ENCODE measurements around the gene RTP3.
A peak's percentile ranks its signal among the peaks of the same experiment; 100 is the strongest.
"Not testable (repeated sequence)": the region's sequence is repeated elsewhere in the genome, so short reads cannot be mapped to it uniquely, and the experiment has no call there.

Gene RTP3

DNA sequence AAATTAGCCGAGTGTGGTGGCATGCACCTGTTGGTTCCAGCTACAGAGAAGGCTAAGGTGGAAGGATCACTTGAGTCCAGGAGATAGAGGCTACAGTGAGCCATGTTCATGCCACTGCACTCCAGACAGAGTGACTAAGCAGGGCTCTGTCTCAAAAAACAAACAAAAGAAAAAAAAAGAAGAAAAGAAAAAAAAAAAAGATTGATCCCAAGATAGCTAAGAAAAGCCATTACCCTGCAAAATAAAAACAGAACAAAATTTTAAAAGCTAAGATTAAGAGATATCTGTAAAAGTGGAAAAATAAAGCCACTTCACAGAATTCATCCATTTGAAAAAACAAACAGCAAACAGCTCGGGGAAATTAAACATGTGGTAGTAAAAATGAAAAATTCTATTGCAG, 44.6 kb downstream of the RTP3 start:
- no peak overlapping the region for H3K27ac ChIP-seq
- peak; percentile 13 for DNase-seq
- H3K36me3 ChIP-seq (replicated peaks), result no peaks in the 10 kb centered on the region
- no peak overlapping the region for H3K4me3 ChIP-seq (ENCODE audit: low read depth, low read length)
- no peaks in the 10 kb centered on the region for H3K27me3 ChIP-seq (replicated peaks)
- in situ Hi-C loops (cut with HindIII; ENCODE audit: low pct_ligation_motif_present, low sequenced_read_pairs), result no loop called here
- TF ChIP-seq, protein P1, sequence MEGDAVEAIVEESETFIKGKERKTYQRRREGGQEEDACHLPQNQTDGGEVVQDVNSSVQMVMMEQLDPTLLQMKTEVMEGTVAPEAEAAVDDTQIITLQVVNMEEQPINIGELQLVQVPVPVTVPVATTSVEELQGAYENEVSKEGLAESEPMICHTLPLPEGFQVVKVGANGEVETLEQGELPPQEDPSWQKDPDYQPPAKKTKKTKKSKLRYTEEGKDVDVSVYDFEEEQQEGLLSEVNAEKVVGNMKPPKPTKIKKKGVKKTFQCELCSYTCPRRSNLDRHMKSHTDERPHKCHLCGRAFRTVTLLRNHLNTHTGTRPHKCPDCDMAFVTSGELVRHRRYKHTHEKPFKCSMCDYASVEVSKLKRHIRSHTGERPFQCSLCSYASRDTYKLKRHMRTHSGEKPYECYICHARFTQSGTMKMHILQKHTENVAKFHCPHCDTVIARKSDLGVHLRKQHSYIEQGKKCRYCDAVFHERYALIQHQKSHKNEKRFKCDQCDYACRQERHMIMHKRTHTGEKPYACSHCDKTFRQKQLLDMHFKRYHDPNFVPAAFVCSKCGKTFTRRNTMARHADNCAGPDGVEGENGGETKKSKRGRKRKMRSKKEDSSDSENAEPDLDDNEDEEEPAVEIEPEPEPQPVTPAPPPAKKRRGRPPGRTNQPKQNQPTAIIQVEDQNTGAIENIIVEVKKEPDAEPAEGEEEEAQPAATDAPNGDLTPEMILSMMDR (IDR thresholded peaks at IDR 0.05; ENCODE audit: low read depth, low read length, missing control alignments), result no peak

DNA sequence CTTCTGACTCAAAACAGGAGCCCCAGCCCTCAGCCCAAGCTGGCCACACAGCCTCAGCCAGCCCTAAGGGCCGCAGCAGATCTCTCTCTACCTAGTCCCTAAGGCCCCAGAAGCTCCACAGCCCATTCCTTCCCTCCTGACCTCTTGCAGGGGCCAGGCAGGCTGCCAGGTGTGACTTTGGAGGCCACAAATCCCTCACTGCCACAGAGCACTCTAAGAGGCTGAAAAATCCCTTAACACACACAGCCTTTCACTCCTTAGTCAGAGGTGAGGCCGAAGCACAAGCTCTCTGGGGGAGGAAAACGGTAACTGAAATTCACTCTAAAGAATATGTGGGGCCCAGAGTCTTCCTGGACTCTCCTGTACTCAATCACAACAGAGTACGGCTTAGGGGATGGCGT, 45.0 kb downstream of the RTP3 start:
- no peak overlapping the region for H3K27ac ChIP-seq
- no peaks in the 10 kb centered on the region for H3K36me3 ChIP-seq (replicated peaks)

DNA sequence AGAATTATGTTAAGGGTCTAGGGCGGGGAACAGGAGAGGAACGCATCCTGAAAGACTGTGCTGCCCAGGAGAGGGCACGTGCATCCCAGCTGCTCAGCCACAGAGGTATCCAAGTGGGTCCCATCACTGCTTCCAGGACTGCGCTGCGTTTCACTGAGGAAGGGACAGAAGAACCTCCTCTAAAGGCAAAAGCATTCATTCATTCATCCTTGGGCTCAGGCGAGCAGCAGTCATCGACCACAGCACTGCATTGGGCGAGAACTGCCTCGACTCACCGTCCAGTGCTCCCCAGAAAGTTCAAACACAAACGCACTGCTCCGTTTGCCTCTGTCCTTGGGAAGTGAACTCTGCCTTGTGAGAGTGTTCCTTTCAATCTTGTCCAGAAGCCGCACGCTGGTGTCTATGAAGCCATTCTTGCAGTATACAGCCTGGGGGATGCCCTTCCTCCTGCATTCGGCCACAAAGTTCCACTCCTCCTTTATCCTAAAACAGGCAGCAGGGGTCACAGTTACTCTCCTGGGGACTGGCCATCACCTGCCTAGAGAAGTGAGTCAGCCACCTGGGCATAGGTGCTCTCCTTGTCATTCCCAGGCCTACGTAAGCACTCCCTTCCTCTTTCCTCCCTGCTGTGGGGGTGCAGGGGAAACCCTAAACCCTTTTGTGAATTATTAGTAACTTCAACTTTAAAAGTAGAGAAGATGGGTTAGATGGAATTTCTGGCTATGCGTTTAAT, 47.2 kb downstream of the RTP3 start:
- Histone ChIP-seq H3K27me3 (replicated peaks) (no peaks in the 10 kb centered on the region), H3K27ac (no peak overlapping the region), H3K4me3 (ENCODE audit: low read depth, low read length) (no peak overlapping the region), H3K36me3 (replicated peaks) (no peaks in the 10 kb centered on the region)
- no peak for DNase-seq
- in situ Hi-C loops (cut with HindIII; ENCODE audit: low pct_ligation_motif_present, low sequenced_read_pairs), result no loop called here
- TF ChIP-seq, protein P1 (IDR thresholded peaks at IDR 0.05; ENCODE audit: low read depth, low read length, missing control alignments), result no peak

More for the DNA sequence above, 45.0 kb downstream of the RTP3 start:
- no peak for DNase-seq
- in situ Hi-C loops (cut with HindIII; ENCODE audit: low pct_ligation_motif_present, low sequenced_read_pairs), result no loop called here
- no peaks in the 10 kb centered on the region for H3K27me3 ChIP-seq (replicated peaks)
- H3K4me3 ChIP-seq (ENCODE audit: low read depth, low read length), result no peak overlapping the region
- TF ChIP-seq, protein P1 (IDR thresholded peaks at IDR 0.05; ENCODE audit: low read depth, low read length, missing control alignments), result no peak

DNA sequence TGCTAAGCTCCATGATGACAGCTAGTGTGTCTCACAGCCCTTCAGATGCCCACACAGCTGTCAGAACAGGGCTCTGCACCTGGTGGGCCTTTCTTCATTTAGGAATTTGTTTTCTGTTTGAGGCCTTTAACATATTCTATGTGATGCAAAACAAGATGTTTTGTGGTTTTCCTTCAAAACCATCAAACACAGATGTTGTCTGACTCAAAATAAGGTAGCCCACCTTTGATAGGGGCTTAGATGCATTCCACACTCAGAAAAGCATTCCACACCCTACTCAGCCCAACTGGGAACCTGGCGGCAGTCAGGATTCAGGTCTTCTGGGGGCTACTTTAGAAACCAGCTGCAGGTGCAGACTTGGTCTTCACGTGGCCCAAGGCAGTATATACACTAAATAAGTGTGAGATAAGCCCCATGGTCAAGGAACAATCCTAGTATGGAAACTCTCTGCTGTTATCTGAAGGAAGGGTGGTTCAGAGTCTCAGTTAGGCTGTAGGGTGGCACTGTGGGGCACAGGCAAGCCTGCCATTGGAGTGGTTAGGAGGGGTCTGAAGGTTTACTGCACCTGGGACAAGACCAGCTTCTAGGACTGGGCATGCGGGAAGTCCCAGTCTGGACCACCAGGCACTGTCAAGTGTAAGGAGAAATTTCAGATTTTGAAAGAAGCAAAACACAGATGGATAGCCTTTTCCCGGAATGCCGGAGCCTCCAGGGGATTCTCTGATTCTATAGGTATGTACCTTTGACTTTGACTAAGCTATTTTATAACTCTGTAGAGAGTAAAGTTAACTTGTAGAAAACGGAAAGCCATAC, 48.2 kb downstream of the RTP3 start:
- Histone ChIP-seq H3K27me3 (replicated peaks) (no peaks in the 10 kb centered on the region), H3K27ac (no peak overlapping the region), H3K4me3 (ENCODE audit: low read depth, low read length) (no peak overlapping the region), H3K36me3 (replicated peaks) (no peaks in the 10 kb centered on the region)
- in situ Hi-C loops (cut with HindIII; ENCODE audit: low pct_ligation_motif_present, low sequenced_read_pairs), result no loop called here
- TF ChIP-seq, protein P1 (IDR thresholded peaks at IDR 0.05; ENCODE audit: low read depth, low read length, missing control alignments), result no peak
- no peak for DNase-seq

DNA sequence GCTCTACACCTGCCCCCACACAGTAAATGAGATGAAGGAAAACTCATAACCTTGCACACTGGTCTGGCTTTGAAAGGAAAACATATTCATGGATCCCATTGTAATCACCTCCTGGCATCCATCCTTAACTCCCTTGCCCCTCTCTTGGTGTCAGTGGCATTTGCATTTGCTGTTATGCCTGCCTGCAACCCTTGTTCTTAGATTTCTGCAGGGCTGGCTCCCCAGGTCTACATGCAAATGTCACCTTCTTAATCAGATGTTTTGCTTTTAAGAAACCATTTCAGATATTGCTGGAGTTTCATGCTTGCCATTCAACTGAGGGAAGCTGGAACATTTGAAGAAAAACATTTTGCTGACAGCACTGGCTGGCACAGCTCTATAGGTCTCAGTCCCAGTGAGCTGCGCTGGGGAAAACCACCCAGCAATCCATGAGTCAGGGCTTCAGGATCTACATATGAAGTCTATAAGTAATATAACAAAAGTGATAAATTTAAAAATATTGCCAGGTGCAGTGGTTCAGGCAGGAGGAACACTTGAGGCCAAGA, 49.2 kb downstream of the RTP3 start:
- no peak overlapping the region for H3K4me3 ChIP-seq (ENCODE audit: low read depth, low read length)

DNA sequence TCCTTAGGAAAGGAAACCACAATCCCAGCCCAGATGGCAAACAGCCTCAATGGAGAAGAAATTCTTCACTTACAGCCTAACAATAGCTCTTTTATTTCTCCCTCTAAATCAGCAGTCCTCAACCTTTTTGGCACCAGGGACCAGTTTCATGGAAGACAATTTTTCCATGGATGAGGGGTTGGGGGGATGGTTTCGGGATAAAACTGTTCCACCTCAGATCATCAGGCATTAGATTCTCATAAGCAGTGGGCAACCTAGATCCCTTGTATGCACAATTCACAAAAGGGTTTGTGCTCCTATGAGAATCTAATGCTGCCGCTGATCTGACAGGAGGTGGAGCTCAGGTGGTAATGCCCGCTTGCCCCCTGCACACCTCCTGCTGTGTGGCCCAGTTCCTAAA, 50.8 kb downstream of the RTP3 start:
- DNase-seq; H3K4me3 ChIP-seq (ENCODE audit: low read depth, low read length); in situ Hi-C loops (cut with HindIII; ENCODE audit: low pct_ligation_motif_present, low sequenced_read_pairs); H3K36me3 ChIP-seq (replicated peaks); H3K27ac ChIP-seq; H3K27me3 ChIP-seq (replicated peaks): not testable (repeated sequence)

More for the DNA sequence above, 49.2 kb downstream of the RTP3 start:
- Histone ChIP-seq H3K27ac (no peak overlapping the region), H3K27me3 (replicated peaks) (no peaks in the 10 kb centered on the region), H3K36me3 (replicated peaks) (no peaks in the 10 kb centered on the region)
- no peak for DNase-seq
- TF ChIP-seq, protein P1 (IDR thresholded peaks at IDR 0.05; ENCODE audit: low read depth, low read length, missing control alignments), result no peak
- in situ Hi-C loops (cut with HindIII; ENCODE audit: low pct_ligation_motif_present, low sequenced_read_pairs), result no loop called here

Data from brain microvascular endothelial cell (primary cell).